Neural crest cell (in vitro differentiated cells): ENCODE measurements around the gene USP4. TPM values are rescaled to one million over a fixed set of nuclear protein-coding genes. Genes with fewer than 3 reads are reported as not detected.

Source experiments
- DNase-seq: peaks from one replicate; pipeline ENCODE4 v3.0.0; 2021; ENCODE audit warnings: low read depth, mixed read lengths, low spot score
- H3K27ac Mint-ChIP-seq: one replicate; pipeline ENCODE4 v1.8.0; 2021; ENCODE audit warnings: mild to moderate bottlenecking, mixed read lengths; ENCODE audit not compliant: unreplicated experiment
- H3K27me3 Mint-ChIP-seq: 2 replicates; pipeline ENCODE4 v1.8.0; 2021; ENCODE audit warnings: low read depth, mild to moderate bottlenecking, mixed read lengths
- H3K36me3 Mint-ChIP-seq: 2 replicates; pipeline ENCODE4 v1.8.0; 2021; ENCODE audit warnings: low read depth, mild to moderate bottlenecking, mixed read lengths
- H3K4me1 Mint-ChIP-seq: 2 replicates; pipeline ENCODE4 v1.8.0; 2021; ENCODE audit warnings: mixed read lengths
- H3K4me3 Mint-ChIP-seq: one replicate; pipeline ENCODE4 v1.8.0; 2021; ENCODE audit warnings: mild to moderate bottlenecking, mixed read lengths
- H3K9me3 Mint-ChIP-seq: 2 replicates; pipeline ENCODE4 v1.8.0; 2021; ENCODE audit warnings: mixed read lengths
- CTCF ChIP-seq: fragments of 200-600 bp; sonication (generic); conservative IDR thresholded peaks from 2 replicates; pipeline ENCODE4 v1.5.0; 2021; ENCODE audit warnings: antibody characterized with exemption, mild to moderate bottlenecking
- total RNA-seq: library from RNA; stranded (reverse); gene quantifications from 2 replicates; pipeline ENCODE4 v1.2.1, GENCODE V29; 2021

Gene USP4
- total RNA-seq, 1 donor from 2014 or later: 41.5 TPM

GRCh38 chr3:49270156-49270500, 69.7 kb downstream of the USP4 start:
- Mint-ChIP-seq H3K27ac (no peak overlapping the region), H3K4me1 (no peaks in the 10 kb centered on the region), H3K4me3 (no peak overlapping the region), H3K36me3 (peaks cover 3% of the 10 kb centered on the region), H3K9me3 (no peaks in the 10 kb centered on the region), H3K27me3 (no peaks in the 10 kb centered on the region)
- DNase-seq: no peak
- no peak for TF ChIP-seq CTCF

GRCh38 chr3:49269443-49270155, 70.3 kb downstream of the USP4 start:
- no peaks in the 10 kb centered on the region for H3K9me3 Mint-ChIP-seq
- no peak overlapping the region for H3K4me3 Mint-ChIP-seq
- TF ChIP-seq CTCF: no peak
- H3K27ac Mint-ChIP-seq: no peak overlapping the region
- no peaks in the 10 kb centered on the region for H3K27me3 Mint-ChIP-seq
- no peaks in the 10 kb centered on the region for H3K4me1 Mint-ChIP-seq
- no peak for DNase-seq
- peaks cover 3% of the 10 kb centered on the region for H3K36me3 Mint-ChIP-seq

- Mint-ChIP-seq H3K36me3 (peaks cover 3% of the 10 kb centered on the region), H3K4me3 (no peak overlapping the region)
Measured at GRCh38 chr3:49266410-49267095, 73.3 kb downstream of the USP4 start.

DNA sequence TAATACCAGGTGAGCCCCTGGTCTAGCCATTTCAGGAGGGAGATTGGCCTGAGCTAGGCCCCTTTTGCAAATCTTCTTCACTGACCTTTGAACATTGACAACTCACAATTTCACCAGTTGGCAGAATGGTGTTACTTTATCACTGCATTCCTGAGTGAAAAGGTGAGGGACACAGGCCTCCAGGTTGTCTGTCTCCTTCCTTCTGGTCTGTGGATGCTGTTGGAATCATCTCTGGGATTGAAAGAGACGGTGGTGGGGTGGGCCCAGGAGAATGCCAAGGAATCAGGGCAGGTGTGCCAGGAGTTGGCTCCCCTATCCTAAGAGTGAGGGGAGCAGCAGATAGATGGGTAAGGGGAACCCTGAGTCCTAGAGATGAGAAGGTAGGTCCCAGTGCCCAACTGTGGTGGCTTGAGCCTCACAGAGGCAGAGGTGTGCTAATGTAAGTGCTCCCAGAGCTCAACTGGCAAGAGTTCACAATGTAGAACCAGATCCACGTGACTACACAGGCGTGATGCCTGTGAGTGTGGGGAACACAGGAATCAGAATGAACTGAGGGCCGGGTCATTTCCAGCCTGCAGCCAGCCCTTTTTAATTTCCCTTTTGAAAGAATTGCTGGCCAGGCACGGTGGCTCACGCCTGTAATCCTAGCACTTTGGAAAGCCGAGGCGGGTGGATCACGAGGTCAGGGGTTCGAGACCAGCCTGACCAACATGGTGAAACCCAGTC, 74.0 kb downstream of the USP4 start:
- no peak for DNase-seq
- no peak for TF ChIP-seq CTCF
- H3K36me3 Mint-ChIP-seq: peaks cover 3% of the 10 kb centered on the region
- H3K27me3 Mint-ChIP-seq: no peaks in the 10 kb centered on the region
- no peaks in the 10 kb centered on the region for H3K9me3 Mint-ChIP-seq
- H3K4me3 Mint-ChIP-seq: no peak overlapping the region
- no peak overlapping the region for H3K27ac Mint-ChIP-seq
- H3K4me1 Mint-ChIP-seq: peaks cover 4% of the 10 kb centered on the region

More at GRCh38 chr3:49266410-49267095, 73.3 kb downstream of the USP4 start:
- DNase-seq: no peak
- no peak overlapping the region for H3K27ac Mint-ChIP-seq
- no peaks in the 10 kb centered on the region for H3K9me3 Mint-ChIP-seq
- TF ChIP-seq CTCF: no peak
- H3K27me3 Mint-ChIP-seq: no peaks in the 10 kb centered on the region
- no peaks in the 10 kb centered on the region for H3K4me1 Mint-ChIP-seq

- H3K27ac Mint-ChIP-seq: no peak overlapping the region
- TF ChIP-seq CTCF: no peak
- H3K36me3 Mint-ChIP-seq: no peaks in the 10 kb centered on the region
- no peak for DNase-seq
- H3K4me3 Mint-ChIP-seq: no peak overlapping the region
- no peaks in the 10 kb centered on the region for H3K27me3 Mint-ChIP-seq
- peaks cover 8% of the 10 kb centered on the region for H3K4me1 Mint-ChIP-seq
- no peaks in the 10 kb centered on the region for H3K9me3 Mint-ChIP-seq
Measured at GRCh38 chr3:49263159-49263889, 76.5 kb downstream of the USP4 start.
